Suprapubic skin (tissue), 4 donors: ENCODE results near the gene MED29. TPM values are rescaled to one million over a fixed set of nuclear protein-coding genes. Genes with fewer than 3 reads are reported as not detected.

ENCODE experiments used
- DNase-seq, 2 donors: peaks; one replicate each; pipeline ENCODE4 v3.0.0-alpha.2; 2019; ENCODE audit warnings: low spot score in 2 of 2
- H3K27ac ChIP-seq: fragments of 200-600 bp; sonication (generic); one replicate; pipeline ENCODE4 v1.5.1; 2019
- H3K27me3 ChIP-seq: fragments of 200-600 bp; sonication (generic); one replicate; pipeline ENCODE4 v1.5.1; 2019
- H3K36me3 ChIP-seq: fragments of 200-600 bp; sonication (generic); one replicate; pipeline ENCODE4 v1.5.1; 2019
- H3K4me1 ChIP-seq: fragments of 200-600 bp; sonication (generic); one replicate; pipeline ENCODE4 v1.5.1; 2019
- H3K4me3 ChIP-seq: fragments of 200-600 bp; sonication (generic); one replicate; pipeline ENCODE4 v1.5.1; 2019; ENCODE audit warnings: mild to moderate bottlenecking
- H3K9me3 ChIP-seq: fragments of 200-600 bp; sonication (generic); one replicate; pipeline ENCODE4 v1.5.1; 2019
- EP300 ChIP-seq: sonication (generic); formaldehyde crosslinking; IDR thresholded peaks from one replicate; pipeline ENCODE4 v1.6.1; 2017; ENCODE audit warnings: antibody characterized with exemption
- POLR2A ChIP-seq, 2 donors: fragments of 450-650 bp; IDR thresholded peaks; one replicate each; pipeline ENCODE4 v1.6.1; 2017; ENCODE audit warnings: antibody characterized with exemption in 2 of 2, mild to moderate bottlenecking in 2 of 2, moderate library complexity in 2 of 2
- POLR2AphosphoS5 ChIP-seq, 3 donors: sonication (generic); formaldehyde crosslinking; IDR thresholded peaks; one replicate each; pipeline ENCODE4 v1.6.1; 2017; ENCODE audit warnings: antibody characterized with exemption in 3 of 3
- WGBS: methylation state at CpG from one replicate; pipeline ENCODE4 v1.1.5; 2018; 5-methylcytosine and 5-hydroxymethylcytosine counted together
- total RNA-seq, 4 donors: library from RNA; depleted of rRNA; stranded (reverse); fragments of >200 nt; gene quantifications; one replicate each; pipeline ENCODE4 v1.1.0, GENCODE V29; 2016
- TF ChIP-seq, protein P1 (sequence below), 2 donors: fragments of 200-600 bp in 1 of 2; fragments of 450-650 bp in 1 of 2; sonication (generic) in 1 of 2; IDR thresholded peaks; one replicate each; pipeline ENCODE4 v1.5.1; 2016 to 2019; ENCODE audit warnings: antibody characterized with exemption in 2 of 2, mild to moderate bottlenecking in 1 of 2, moderate library complexity in 1 of 2

The MED29 gene
- total RNA-seq, 4 donors from 2014 or later, result 36.3 to 57.8 (median 48.0) TPM

GRCh38 chr19:39402346-39403300 lies 11.4 kb downstream of the MED29 start:
- Histone ChIP-seq H3K9me3 (no peaks in the 10 kb centered on the region), H3K36me3 (peaks cover 9% of the 10 kb centered on the region), H3K27me3 (no peaks in the 10 kb centered on the region), H3K27ac (peak overlapping the region; percentile 100), H3K4me3 (peak overlapping the region; percentile 66), H3K4me1 (peaks cover 81% of the 10 kb centered on the region)
- peak; percentile 61 to 93 (median 92) for TF ChIP-seq POLR2AphosphoS5 (IDR thresholded peaks at IDR 0.05)
- TF ChIP-seq, protein P1, sequence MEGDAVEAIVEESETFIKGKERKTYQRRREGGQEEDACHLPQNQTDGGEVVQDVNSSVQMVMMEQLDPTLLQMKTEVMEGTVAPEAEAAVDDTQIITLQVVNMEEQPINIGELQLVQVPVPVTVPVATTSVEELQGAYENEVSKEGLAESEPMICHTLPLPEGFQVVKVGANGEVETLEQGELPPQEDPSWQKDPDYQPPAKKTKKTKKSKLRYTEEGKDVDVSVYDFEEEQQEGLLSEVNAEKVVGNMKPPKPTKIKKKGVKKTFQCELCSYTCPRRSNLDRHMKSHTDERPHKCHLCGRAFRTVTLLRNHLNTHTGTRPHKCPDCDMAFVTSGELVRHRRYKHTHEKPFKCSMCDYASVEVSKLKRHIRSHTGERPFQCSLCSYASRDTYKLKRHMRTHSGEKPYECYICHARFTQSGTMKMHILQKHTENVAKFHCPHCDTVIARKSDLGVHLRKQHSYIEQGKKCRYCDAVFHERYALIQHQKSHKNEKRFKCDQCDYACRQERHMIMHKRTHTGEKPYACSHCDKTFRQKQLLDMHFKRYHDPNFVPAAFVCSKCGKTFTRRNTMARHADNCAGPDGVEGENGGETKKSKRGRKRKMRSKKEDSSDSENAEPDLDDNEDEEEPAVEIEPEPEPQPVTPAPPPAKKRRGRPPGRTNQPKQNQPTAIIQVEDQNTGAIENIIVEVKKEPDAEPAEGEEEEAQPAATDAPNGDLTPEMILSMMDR (IDR thresholded peaks at IDR 0.05), result no peak
- TF ChIP-seq POLR2A (IDR thresholded peaks at IDR 0.05), result peak in 1 of 2 donors; percentile 49
- WGBS, result 3% methylated on average over 48 of the region's 59 CpGs
- DNase-seq, result peak; percentile 98 to 99

DNA sequence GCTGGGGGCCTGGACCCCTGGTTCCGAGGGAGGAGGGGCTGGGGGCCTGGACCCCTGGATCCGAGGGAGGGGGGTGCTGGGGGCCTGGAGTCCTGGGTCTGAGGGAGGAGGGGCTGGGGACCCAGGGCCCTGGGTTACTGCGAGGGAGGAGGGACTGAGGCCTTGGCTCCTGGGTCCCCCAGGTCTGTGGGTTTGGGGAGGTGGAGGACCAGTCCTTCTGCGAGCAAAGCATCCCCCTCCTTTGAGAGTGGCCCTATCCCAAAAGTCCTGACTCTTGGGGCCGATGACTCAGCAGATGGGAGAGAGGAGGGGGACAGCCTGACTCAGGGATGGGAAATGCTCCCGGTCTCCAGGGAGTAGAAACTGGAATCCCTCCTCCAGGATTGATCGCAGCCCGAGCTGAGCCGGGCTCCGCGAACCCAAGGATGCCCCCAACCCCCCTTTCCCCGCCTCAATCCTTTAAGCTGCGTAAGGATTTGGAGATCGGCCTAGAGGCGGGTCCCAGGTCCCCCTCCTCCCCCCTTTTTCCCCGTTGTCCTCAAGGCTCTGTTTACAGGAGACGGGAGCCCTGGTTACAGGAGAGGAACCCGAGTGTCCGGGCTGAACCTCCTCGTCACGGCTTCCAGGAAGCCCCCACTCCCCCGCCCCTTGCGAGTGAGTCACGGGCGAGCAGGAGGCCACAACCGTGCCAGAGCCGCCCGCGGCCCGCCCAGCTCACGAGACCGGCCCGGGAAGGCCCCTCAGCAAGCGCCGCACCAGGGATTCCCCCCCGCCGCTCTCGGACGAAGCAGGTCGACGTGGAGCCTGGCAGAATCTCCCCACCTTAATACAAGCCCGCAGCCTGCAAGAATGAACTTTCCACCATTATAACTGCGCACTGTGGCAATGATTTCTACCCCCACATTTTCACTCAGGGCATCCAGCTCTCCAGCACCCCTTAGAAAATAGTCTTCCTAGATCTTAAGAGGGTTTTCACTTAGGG lies 12.4 kb downstream of the MED29 start:
- Histone ChIP-seq H3K9me3 (no peaks in the 10 kb centered on the region), H3K27me3 (no peaks in the 10 kb centered on the region), H3K27ac (peak overlapping the region; percentile 100), H3K4me3 (peak overlapping the region; percentile 66), H3K4me1 (peaks cover 71% of the 10 kb centered on the region), H3K36me3 (peaks cover 19% of the 10 kb centered on the region)
- TF ChIP-seq POLR2AphosphoS5 (IDR thresholded peaks at IDR 0.05), result peak; percentile 85 to 96 (median 95)
- peak; percentile 81 for TF ChIP-seq EP300
- TF ChIP-seq, protein P1 (IDR thresholded peaks at IDR 0.05), result no peak
- peak; percentile 54 to 93 for TF ChIP-seq POLR2A (IDR thresholded peaks at IDR 0.05)
- DNase-seq, result peak; percentile 99 to 100
- WGBS, result under 1% methylated on average over 22 of the region's 43 CpGs

DNA sequence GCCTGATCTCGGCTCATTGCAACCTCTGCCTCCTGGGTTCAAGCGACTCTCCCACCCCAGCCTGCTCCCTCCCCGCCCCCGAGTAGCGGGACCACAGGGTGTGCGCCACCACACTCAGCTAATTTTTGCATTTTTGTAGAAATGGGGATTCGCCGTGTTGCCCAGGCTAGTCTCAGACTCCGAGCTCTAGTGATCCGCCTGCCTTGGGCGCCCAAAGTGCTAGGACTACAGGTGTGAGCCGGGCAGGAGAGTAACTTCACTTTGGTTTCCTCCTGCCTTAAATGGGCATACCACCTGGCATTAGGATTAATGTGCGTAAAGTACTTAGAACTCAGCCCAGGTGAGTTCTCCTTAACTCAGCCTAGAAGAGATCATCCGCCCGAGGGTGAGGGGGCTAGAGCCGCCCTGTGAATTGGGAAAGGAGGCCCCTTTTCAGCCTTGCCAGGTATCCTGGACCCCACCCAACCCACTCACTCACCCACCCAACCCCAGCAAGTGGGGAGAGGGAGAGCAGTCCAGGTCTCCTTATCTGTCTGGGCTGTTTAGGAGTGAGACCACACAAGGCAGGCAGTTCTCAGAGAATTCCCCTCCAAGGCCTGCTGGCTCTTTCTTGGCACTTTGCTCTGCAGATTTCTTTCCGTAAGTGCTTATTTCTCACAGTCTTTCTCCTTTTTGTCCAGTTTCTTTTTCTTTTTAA lies 14.2 kb downstream of the MED29 start:
- WGBS, result 68% methylated on average over 17 of the region's 17 CpGs
- Histone ChIP-seq H3K4me1 (peaks cover 63% of the 10 kb centered on the region), H3K27me3 (no peaks in the 10 kb centered on the region), H3K27ac (peak overlapping the region; percentile 100), H3K4me3 (peak overlapping the region; percentile 93), H3K36me3 (peaks cover 22% of the 10 kb centered on the region), H3K9me3 (no peaks in the 10 kb centered on the region)
- TF ChIP-seq POLR2AphosphoS5 (IDR thresholded peaks at IDR 0.05) (no peak), EP300 (no peak), POLR2A (IDR thresholded peaks at IDR 0.05) (no peak)
- TF ChIP-seq, protein P1 (IDR thresholded peaks at IDR 0.05), result no peak
- DNase-seq, result no peak

- peak overlapping the region; percentile 93 for H3K4me3 ChIP-seq
- WGBS, result 7% methylated on average over 19 of the region's 22 CpGs
- H3K4me1 ChIP-seq, result peaks cover 64% of the 10 kb centered on the region
- peak in 1 of 3 donors; percentile 18 for TF ChIP-seq POLR2AphosphoS5 (IDR thresholded peaks at IDR 0.05)
- no peak for TF ChIP-seq EP300
- TF ChIP-seq POLR2A (IDR thresholded peaks at IDR 0.05), result peak in 1 of 2 donors; percentile 68
- peak overlapping the region; percentile 100 for H3K27ac ChIP-seq
- H3K27me3 ChIP-seq, result no peaks in the 10 kb centered on the region
- H3K36me3 ChIP-seq, result peaks cover 22% of the 10 kb centered on the region
- H3K9me3 ChIP-seq, result no peaks in the 10 kb centered on the region
- peak in 1 of 2 donors; percentile 96 for DNase-seq
Measured at GRCh38 chr19:39405958-39406655, 14.9 kb downstream of the MED29 start.
